HEK293 (cell line): Measurements from ENCODE around the gene SNX2.
A peak's percentile ranks its signal among the peaks of the same experiment; 100 is the strongest.

Experiments
- CTCF ChIA-PET: fragments of 350-600 bp; formaldehyde crosslinking; extraction: SDS; loops from one replicate; lab custom pipeline; 2021; ENCODE audit warnings: antibody characterized with exemption; lab: Yijun Ruan, JAX
- POLR2A ChIA-PET: fragments of 300-600 bp; formaldehyde crosslinking; extraction: SDS; loops from one replicate; lab custom pipeline; 2020; ENCODE audit warnings: antibody characterized with exemption, inconsistent platforms; lab: Yijun Ruan, JAX
- H3K27ac ChIP-seq: fragments of 200-500 bp; sonication (Bioruptor generic); 2 replicates; pipeline ENCODE4 v1.5.1; 2014; ENCODE audit warnings: low read depth, low read length, control low read depth, inconsistent platforms; ENCODE audit errors: extremely low read depth
- H3K36me3 ChIP-seq, 2 experiments: fragments of 200-500 bp in 1 of 2; sonication (Bioruptor generic) in 1 of 2; 1 replicate in 1 of 2; 2 replicates in 1 of 2; pipeline ENCODE4 v1.5.1; 2014 to 2017; ENCODE audit warnings: inconsistent platforms in 2 of 2, low read length in 2 of 2; ENCODE audit not compliant: control insufficient read depth in 2 of 2, insufficient read depth in 1 of 2
- H3K4me1 ChIP-seq: fragments of 200-500 bp; sonication (Bioruptor generic); 2 replicates; pipeline ENCODE4 v1.5.1; 2014; ENCODE audit warnings: mild to moderate bottlenecking, low read length, inconsistent platforms; ENCODE audit not compliant: control insufficient read depth, insufficient read depth
- H3K4me3 ChIP-seq: 2 replicates; pipeline ENCODE4 v1.5.1; 2011; ENCODE audit warnings: low read depth, mild to moderate bottlenecking, control low read depth, low read length, moderate library complexity
- H3K9me3 ChIP-seq: fragments of 200-500 bp; sonication (Bioruptor generic); 2 replicates; pipeline ENCODE4 v1.5.1; 2014; ENCODE audit warnings: low read depth, low read length, inconsistent platforms; ENCODE audit not compliant: control insufficient read depth, insufficient read depth
- HOXA7 ChIP-seq: sonication (generic); formaldehyde crosslinking; IDR thresholded peaks from 2 replicates; pipeline ENCODE4 v1.8.1; 2022; ENCODE audit warnings: missing genetic modification reagents, borderline replicate concordance
- PRDM1 ChIP-seq: fragments of 450-650 bp; formaldehyde crosslinking; IDR thresholded peaks from 2 replicates; pipeline ENCODE4; 2016; ENCODE audit warnings: missing biosample characterization, missing genetic modification characterization
- SP2 ChIP-seq: fragments of 450-650 bp; formaldehyde crosslinking; IDR thresholded peaks from 2 replicates; pipeline ENCODE4 v1.5.1; 2016; ENCODE audit warnings: missing biosample characterization, missing genetic modification characterization
- YY2 ChIP-seq: fragments of 450-650 bp; formaldehyde crosslinking; IDR thresholded peaks from 2 replicates; pipeline ENCODE4 v1.5.1; 2016; ENCODE audit warnings: missing biosample characterization, missing genetic modification characterization
- ZFP41 ChIP-seq: fragments of 450-650 bp; formaldehyde crosslinking; IDR thresholded peaks from 2 replicates; pipeline ENCODE4 v1.5.1; 2016; ENCODE audit warnings: missing biosample characterization, missing genetic modification characterization, borderline replicate concordance
- ZNF121 ChIP-seq: fragments of 450-650 bp; formaldehyde crosslinking; IDR thresholded peaks from 2 replicates; pipeline ENCODE4 v1.5.1; 2016; ENCODE audit warnings: missing biosample characterization, missing genetic modification characterization
- ZNF19 ChIP-seq: fragments of 450-650 bp; formaldehyde crosslinking; IDR thresholded peaks from 2 replicates; pipeline ENCODE4; 2016; ENCODE audit warnings: missing biosample characterization, missing genetic modification characterization, low read depth
- ZNF23 ChIP-seq: fragments of 450-650 bp; formaldehyde crosslinking; IDR thresholded peaks from 2 replicates; pipeline ENCODE4 v1.5.1; 2016; ENCODE audit warnings: missing biosample characterization, missing genetic modification characterization, borderline replicate concordance
- ZNF248 ChIP-seq: fragments of 450-650 bp; formaldehyde crosslinking; IDR thresholded peaks from 2 replicates; pipeline ENCODE4 v1.5.1; 2017; ENCODE audit warnings: missing biosample characterization, missing genetic modification characterization
- ZNF266 ChIP-seq: fragments of 450-650 bp; formaldehyde crosslinking; IDR thresholded peaks from 2 replicates; pipeline ENCODE4 v1.5.1; 2016; ENCODE audit warnings: missing biosample characterization, missing genetic modification characterization, low read depth
- ZNF311 ChIP-seq: fragments of 450-650 bp; formaldehyde crosslinking; IDR thresholded peaks from 2 replicates; pipeline ENCODE4 v1.5.1; 2017; ENCODE audit warnings: missing biosample characterization, missing genetic modification characterization, borderline replicate concordance
- ZNF561 ChIP-seq: fragments of 450-650 bp; IDR thresholded peaks from 2 replicates; pipeline ENCODE4 v1.5.1; 2018; ENCODE audit warnings: missing biosample characterization, missing genetic modification characterization, borderline replicate concordance
- ZNF623 ChIP-seq: fragments of 450-650 bp; formaldehyde crosslinking; IDR thresholded peaks from 2 replicates; pipeline ENCODE4 v1.5.1; 2016; ENCODE audit warnings: missing biosample characterization, missing genetic modification characterization
- ZNF654 ChIP-seq: fragments of 450-650 bp; formaldehyde crosslinking; IDR thresholded peaks from 2 replicates; pipeline ENCODE4 v1.5.1; 2016; ENCODE audit warnings: low read depth, missing biosample characterization, missing genetic modification characterization
- ZNF777 ChIP-seq: fragments of 450-650 bp; formaldehyde crosslinking; IDR thresholded peaks from 2 replicates; pipeline ENCODE4 v1.5.1; 2017; ENCODE audit warnings: missing biosample characterization, missing genetic modification characterization, borderline replicate concordance
- TF ChIP-seq, protein P1 (sequence below): fragments of 450-650 bp; IDR thresholded peaks from 2 replicates; pipeline ENCODE4 v1.5.1; 2018; ENCODE audit warnings: missing biosample characterization, mild to moderate bottlenecking, missing genetic modification characterization
- TF ChIP-seq, protein P2 (sequence below): fragments of 450-650 bp; formaldehyde crosslinking; optimal IDR thresholded peaks from 2 replicates; pipeline ENCODE3; 2016; ENCODE audit warnings: missing biosample characterization, mild to moderate bottlenecking, missing genetic modification characterization
- TF ChIP-seq, protein P3 (sequence below): fragments of 450-650 bp; formaldehyde crosslinking; IDR thresholded peaks from 2 replicates; pipeline ENCODE4 v1.5.1; 2016; ENCODE audit warnings: missing biosample characterization, missing genetic modification characterization
- TF ChIP-seq, protein P4 (sequence below): fragments of 450-650 bp; formaldehyde crosslinking; IDR thresholded peaks from 2 replicates; pipeline ENCODE4 v1.5.1; 2016; ENCODE audit warnings: missing biosample characterization, missing genetic modification characterization
- TF ChIP-seq, protein P5 (sequence below): fragments of 450-650 bp; formaldehyde crosslinking; IDR thresholded peaks from 2 replicates; pipeline ENCODE4 v1.5.1; 2017; ENCODE audit warnings: missing biosample characterization, missing genetic modification characterization
- TF ChIP-seq, protein P6 (sequence below): fragments of 450-650 bp; formaldehyde crosslinking; IDR thresholded peaks from 2 replicates; pipeline ENCODE4 v1.5.1; 2017; ENCODE audit warnings: missing biosample characterization, missing genetic modification characterization

Gene SNX2

DNA sequence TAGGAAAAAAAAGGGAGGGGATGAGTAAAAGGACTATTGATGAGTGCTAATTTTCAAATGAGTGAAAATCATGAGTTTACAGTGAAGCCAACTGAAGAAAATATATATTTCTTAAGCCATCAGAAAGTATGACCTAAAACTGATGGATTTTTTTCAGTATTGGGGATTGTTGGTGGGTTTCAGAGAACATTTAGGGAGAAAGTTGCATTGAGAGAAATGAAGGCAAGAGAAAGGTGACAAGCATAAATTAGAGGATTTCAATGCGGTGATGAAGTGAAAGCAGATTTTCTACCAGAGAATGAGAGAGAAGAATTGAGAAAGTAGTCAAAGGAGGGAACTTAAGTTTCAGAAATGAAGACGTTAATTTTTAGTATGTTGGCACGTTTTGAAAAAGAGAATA is 62.1 kb downstream of the SNX2 start:
- Histone ChIP-seq H3K4me1 (no peaks in the 10 kb centered on the region), H3K4me3 (no peak overlapping the region), H3K27ac (no peak overlapping the region), H3K36me3 (no peaks in the 10 kb centered on the region), H3K9me3 (no peaks in the 10 kb centered on the region)
- ChIA-PET CTCF (no interaction called here), POLR2A (no interaction called here)
- TF ChIP-seq ZNF248 (tag by site-specific recombination) (no peak), PRDM1 (tag by site-specific recombination) (peak; percentile 91)

DNA sequence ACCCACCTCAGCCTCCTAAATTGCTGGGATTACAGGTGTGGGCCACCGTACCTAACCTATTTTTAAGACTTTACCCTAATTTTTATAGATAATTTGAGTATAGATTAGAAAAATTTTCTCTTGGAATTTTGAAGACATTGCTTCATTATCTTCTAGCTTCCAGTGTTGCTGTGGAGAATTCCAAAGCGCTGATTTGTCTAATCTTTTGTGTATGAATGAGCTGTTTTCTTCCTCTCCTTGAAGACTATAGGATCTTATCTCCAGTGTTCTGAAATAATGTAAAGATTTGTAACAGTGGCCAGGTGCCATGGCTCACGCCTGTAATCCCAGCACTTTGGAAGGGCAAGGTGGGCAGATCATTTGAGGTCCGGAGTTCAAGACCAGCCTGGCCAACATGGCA is 64.9 kb downstream of the SNX2 start:
- POLR2A ChIA-PET, result no interaction called here
- no peak for TF ChIP-seq ZNF623
- TF ChIP-seq ZNF777 (tag by site-specific recombination), result no peak
- no peak for TF ChIP-seq ZNF561
- TF ChIP-seq ZNF19 (tag by site-specific recombination), result no peak
- TF ChIP-seq SP2 (tag by site-specific recombination), result no peak
- TF ChIP-seq, protein P1, sequence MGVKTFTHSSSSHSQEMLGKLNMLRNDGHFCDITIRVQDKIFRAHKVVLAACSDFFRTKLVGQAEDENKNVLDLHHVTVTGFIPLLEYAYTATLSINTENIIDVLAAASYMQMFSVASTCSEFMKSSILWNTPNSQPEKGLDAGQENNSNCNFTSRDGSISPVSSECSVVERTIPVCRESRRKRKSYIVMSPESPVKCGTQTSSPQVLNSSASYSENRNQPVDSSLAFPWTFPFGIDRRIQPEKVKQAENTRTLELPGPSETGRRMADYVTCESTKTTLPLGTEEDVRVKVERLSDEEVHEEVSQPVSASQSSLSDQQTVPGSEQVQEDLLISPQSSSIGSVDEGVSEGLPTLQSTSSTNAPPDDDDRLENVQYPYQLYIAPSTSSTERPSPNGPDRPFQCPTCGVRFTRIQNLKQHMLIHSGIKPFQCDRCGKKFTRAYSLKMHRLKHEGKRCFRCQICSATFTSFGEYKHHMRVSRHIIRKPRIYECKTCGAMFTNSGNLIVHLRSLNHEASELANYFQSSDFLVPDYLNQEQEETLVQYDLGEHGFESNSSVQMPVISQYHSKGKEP, result no peak
- TF ChIP-seq, protein P2, sequence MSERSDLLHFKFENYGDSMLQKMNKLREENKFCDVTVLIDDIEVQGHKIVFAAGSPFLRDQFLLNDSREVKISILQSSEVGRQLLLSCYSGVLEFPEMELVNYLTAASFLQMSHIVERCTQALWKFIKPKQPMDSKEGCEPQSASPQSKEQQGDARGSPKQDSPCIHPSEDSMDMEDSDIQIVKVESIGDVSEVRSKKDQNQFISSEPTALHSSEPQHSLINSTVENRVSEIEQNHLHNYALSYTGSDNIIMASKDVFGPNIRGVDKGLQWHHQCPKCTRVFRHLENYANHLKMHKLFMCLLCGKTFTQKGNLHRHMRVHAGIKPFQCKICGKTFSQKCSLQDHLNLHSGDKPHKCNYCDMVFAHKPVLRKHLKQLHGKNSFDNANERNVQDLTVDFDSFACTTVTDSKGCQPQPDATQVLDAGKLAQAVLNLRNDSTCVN (tag by site-specific recombination), result no peak
- TF ChIP-seq, protein P3, sequence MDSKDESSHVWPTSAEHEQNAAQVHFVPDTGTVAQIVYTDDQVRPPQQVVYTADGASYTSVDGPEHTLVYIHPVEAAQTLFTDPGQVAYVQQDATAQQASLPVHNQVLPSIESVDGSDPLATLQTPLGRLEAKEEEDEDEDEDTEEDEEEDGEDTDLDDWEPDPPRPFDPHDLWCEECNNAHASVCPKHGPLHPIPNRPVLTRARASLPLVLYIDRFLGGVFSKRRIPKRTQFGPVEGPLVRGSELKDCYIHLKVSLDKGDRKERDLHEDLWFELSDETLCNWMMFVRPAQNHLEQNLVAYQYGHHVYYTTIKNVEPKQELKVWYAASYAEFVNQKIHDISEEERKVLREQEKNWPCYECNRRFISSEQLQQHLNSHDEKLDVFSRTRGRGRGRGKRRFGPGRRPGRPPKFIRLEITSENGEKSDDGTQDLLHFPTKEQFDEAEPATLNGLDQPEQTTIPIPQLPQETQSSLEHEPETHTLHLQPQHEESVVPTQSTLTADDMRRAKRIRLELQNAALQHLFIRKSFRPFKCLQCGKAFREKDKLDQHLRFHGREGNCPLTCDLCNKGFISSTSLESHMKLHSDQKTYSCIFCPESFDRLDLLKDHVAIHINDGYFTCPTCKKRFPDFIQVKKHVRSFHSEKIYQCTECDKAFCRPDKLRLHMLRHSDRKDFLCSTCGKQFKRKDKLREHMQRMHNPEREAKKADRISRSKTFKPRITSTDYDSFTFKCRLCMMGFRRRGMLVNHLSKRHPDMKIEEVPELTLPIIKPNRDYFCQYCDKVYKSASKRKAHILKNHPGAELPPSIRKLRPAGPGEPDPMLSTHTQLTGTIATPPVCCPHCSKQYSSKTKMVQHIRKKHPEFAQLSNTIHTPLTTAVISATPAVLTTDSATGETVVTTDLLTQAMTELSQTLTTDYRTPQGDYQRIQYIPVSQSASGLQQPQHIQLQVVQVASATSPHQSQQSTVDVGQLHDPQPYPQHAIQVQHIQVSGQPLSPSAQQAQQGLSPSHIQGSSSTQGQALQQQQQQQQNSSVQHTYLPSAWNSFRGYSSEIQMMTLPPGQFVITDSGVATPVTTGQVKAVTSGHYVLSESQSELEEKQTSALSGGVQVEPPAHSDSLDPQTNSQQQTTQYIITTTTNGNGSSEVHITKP, result no peak
- TF ChIP-seq ZNF266 (tag by site-specific recombination), result no peak
- TF ChIP-seq, protein P4, sequence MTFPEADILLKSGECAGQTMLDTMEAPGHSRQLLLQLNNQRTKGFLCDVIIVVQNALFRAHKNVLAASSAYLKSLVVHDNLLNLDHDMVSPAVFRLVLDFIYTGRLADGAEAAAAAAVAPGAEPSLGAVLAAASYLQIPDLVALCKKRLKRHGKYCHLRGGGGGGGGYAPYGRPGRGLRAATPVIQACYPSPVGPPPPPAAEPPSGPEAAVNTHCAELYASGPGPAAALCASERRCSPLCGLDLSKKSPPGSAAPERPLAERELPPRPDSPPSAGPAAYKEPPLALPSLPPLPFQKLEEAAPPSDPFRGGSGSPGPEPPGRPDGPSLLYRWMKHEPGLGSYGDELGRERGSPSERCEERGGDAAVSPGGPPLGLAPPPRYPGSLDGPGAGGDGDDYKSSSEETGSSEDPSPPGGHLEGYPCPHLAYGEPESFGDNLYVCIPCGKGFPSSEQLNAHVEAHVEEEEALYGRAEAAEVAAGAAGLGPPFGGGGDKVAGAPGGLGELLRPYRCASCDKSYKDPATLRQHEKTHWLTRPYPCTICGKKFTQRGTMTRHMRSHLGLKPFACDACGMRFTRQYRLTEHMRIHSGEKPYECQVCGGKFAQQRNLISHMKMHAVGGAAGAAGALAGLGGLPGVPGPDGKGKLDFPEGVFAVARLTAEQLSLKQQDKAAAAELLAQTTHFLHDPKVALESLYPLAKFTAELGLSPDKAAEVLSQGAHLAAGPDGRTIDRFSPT (tag by site-specific recombination), result no peak
- TF ChIP-seq, protein P5, sequence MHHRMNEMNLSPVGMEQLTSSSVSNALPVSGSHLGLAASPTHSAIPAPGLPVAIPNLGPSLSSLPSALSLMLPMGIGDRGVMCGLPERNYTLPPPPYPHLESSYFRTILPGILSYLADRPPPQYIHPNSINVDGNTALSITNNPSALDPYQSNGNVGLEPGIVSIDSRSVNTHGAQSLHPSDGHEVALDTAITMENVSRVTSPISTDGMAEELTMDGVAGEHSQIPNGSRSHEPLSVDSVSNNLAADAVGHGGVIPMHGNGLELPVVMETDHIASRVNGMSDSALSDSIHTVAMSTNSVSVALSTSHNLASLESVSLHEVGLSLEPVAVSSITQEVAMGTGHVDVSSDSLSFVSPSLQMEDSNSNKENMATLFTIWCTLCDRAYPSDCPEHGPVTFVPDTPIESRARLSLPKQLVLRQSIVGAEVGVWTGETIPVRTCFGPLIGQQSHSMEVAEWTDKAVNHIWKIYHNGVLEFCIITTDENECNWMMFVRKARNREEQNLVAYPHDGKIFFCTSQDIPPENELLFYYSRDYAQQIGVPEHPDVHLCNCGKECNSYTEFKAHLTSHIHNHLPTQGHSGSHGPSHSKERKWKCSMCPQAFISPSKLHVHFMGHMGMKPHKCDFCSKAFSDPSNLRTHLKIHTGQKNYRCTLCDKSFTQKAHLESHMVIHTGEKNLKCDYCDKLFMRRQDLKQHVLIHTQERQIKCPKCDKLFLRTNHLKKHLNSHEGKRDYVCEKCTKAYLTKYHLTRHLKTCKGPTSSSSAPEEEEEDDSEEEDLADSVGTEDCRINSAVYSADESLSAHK (tag by site-specific recombination), result no peak
- TF ChIP-seq ZNF654, result no peak
- TF ChIP-seq ZNF121, result no peak
- TF ChIP-seq HOXA7 (CRISPR knock-in tag), result no peak
- TF ChIP-seq, protein P6, sequence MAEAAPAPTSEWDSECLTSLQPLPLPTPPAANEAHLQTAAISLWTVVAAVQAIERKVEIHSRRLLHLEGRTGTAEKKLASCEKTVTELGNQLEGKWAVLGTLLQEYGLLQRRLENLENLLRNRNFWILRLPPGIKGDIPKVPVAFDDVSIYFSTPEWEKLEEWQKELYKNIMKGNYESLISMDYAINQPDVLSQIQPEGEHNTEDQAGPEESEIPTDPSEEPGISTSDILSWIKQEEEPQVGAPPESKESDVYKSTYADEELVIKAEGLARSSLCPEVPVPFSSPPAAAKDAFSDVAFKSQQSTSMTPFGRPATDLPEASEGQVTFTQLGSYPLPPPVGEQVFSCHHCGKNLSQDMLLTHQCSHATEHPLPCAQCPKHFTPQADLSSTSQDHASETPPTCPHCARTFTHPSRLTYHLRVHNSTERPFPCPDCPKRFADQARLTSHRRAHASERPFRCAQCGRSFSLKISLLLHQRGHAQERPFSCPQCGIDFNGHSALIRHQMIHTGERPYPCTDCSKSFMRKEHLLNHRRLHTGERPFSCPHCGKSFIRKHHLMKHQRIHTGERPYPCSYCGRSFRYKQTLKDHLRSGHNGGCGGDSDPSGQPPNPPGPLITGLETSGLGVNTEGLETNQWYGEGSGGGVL, result no peak
- no peak for TF ChIP-seq ZFP41
- TF ChIP-seq ZNF23, result no peak
- no peak for TF ChIP-seq YY2
- no peak for TF ChIP-seq ZNF311
- Histone ChIP-seq H3K27ac (no peak overlapping the region), H3K4me3 (no peak overlapping the region), H3K9me3 (no peaks in the 10 kb centered on the region), H3K4me1 (no peaks in the 10 kb centered on the region), H3K36me3 (no peaks in the 10 kb centered on the region)
- CTCF ChIA-PET, result no interaction called here
